ENCODE measurements around the gene CDK6.

The CDK6 gene

GRCh38 chr7:92809397-92809759, 27.0 kb downstream of the CDK6 start:
- H3K27me3 ChIP-seq (ENCODE audit: control insufficient read depth, insufficient read depth, low read length): no peaks in the 10 kb centered on the region
- peak overlapping the region; percentile 89 for H3K27ac ChIP-seq
- H3K79me2 ChIP-seq: peaks cover 57% of the 10 kb centered on the region
- no peaks in the 10 kb centered on the region for H3K36me3 ChIP-seq (ENCODE audit: control insufficient read depth, insufficient read depth, low read length)
- peaks cover 27% of the 10 kb centered on the region for H3K4me1 ChIP-seq
- H3K9ac ChIP-seq: no peak overlapping the region
- H3K4me2 ChIP-seq (ENCODE audit: low read length): peak overlapping the region; percentile 54
- no peak for TF ChIP-seq CTCF (IDR thresholded peaks at IDR 0.05)
- H2AFZ ChIP-seq: peak overlapping the region; percentile 59
- H3K4me3 ChIP-seq (ENCODE audit: low read depth, low read length): peak overlapping the region; percentile 20
- H3K9me3 ChIP-seq (ENCODE audit: control insufficient read depth, low read length): no peaks in the 10 kb centered on the region

GRCh38 chr7:92808635-92809034, 27.7 kb downstream of the CDK6 start:
- Histone ChIP-seq H3K4me1 (peaks cover 26% of the 10 kb centered on the region), H3K4me3 (ENCODE audit: low read depth, low read length) (no peak overlapping the region), H3K4me2 (ENCODE audit: low read length) (no peak overlapping the region), H3K27ac (no peak overlapping the region), H3K79me2 (peaks cover 59% of the 10 kb centered on the region), H3K9me3 (ENCODE audit: control insufficient read depth, low read length) (no peaks in the 10 kb centered on the region), H3K9ac (no peak overlapping the region), H3K27me3 (ENCODE audit: control insufficient read depth, insufficient read depth, low read length) (no peaks in the 10 kb centered on the region), H2AFZ (no peak overlapping the region), H3K36me3 (ENCODE audit: control insufficient read depth, insufficient read depth, low read length) (no peaks in the 10 kb centered on the region)
- no peak for TF ChIP-seq CTCF (IDR thresholded peaks at IDR 0.05)

GRCh38 chr7:92808006-92808405, 28.4 kb downstream of the CDK6 start:
- TF ChIP-seq CTCF (IDR thresholded peaks at IDR 0.05): no peak
- H3K9me3 ChIP-seq (ENCODE audit: control insufficient read depth, low read length): no peaks in the 10 kb centered on the region
- H3K4me1 ChIP-seq: peaks cover 24% of the 10 kb centered on the region
- no peaks in the 10 kb centered on the region for H3K36me3 ChIP-seq (ENCODE audit: control insufficient read depth, insufficient read depth, low read length)
- no peaks in the 10 kb centered on the region for H3K27me3 ChIP-seq (ENCODE audit: control insufficient read depth, insufficient read depth, low read length)
- no peak overlapping the region for H3K4me2 ChIP-seq (ENCODE audit: low read length)
- no peak overlapping the region for H3K4me3 ChIP-seq (ENCODE audit: low read depth, low read length)
- no peak overlapping the region for H3K27ac ChIP-seq
- H3K79me2 ChIP-seq: peaks cover 59% of the 10 kb centered on the region
- H3K9ac ChIP-seq: no peak overlapping the region
- H2AFZ ChIP-seq: no peak overlapping the region

GRCh38 chr7:92806496-92806895, 29.9 kb downstream of the CDK6 start:
- Histone ChIP-seq H3K9ac (no peak overlapping the region), H3K27ac (no peak overlapping the region), H3K4me2 (ENCODE audit: low read length) (no peak overlapping the region), H3K36me3 (ENCODE audit: control insufficient read depth, insufficient read depth, low read length) (no peaks in the 10 kb centered on the region), H3K9me3 (ENCODE audit: control insufficient read depth, low read length) (no peaks in the 10 kb centered on the region), H3K79me2 (peaks cover 50% of the 10 kb centered on the region), H3K27me3 (ENCODE audit: control insufficient read depth, insufficient read depth, low read length) (no peaks in the 10 kb centered on the region), H2AFZ (no peak overlapping the region), H3K4me3 (ENCODE audit: low read depth, low read length) (no peak overlapping the region), H3K4me1 (peaks cover 24% of the 10 kb centered on the region)
- no peak for TF ChIP-seq CTCF (IDR thresholded peaks at IDR 0.05)

GRCh38 chr7:92802406-92802805, 34.0 kb downstream of the CDK6 start:
- no peaks in the 10 kb centered on the region for H3K27me3 ChIP-seq (ENCODE audit: control insufficient read depth, insufficient read depth, low read length)
- H3K9ac ChIP-seq: no peak overlapping the region
- peaks cover 29% of the 10 kb centered on the region for H3K79me2 ChIP-seq
- H3K9me3 ChIP-seq (ENCODE audit: control insufficient read depth, low read length): no peaks in the 10 kb centered on the region
- no peak overlapping the region for H3K4me2 ChIP-seq (ENCODE audit: low read length)
- TF ChIP-seq CTCF (IDR thresholded peaks at IDR 0.05): no peak
- H2AFZ ChIP-seq: no peak overlapping the region
- H3K4me1 ChIP-seq: peaks cover 9% of the 10 kb centered on the region
- no peak overlapping the region for H3K27ac ChIP-seq
- H3K4me3 ChIP-seq (ENCODE audit: low read depth, low read length): no peak overlapping the region
- no peaks in the 10 kb centered on the region for H3K36me3 ChIP-seq (ENCODE audit: control insufficient read depth, insufficient read depth, low read length)
